Activated B cell treated with CpG ODN at 0.5 μM for 24 hours (primary cell): ENCODE measurements around the gene TMEM181. TPM values are rescaled to one million over a fixed set of nuclear protein-coding genes. Genes with fewer than 3 reads are reported as not detected.

Experiments
- ATAC-seq: fragments of 200-7000 bp; cut with Tn5 transposase; one replicate; pipeline ENCODE4 v1.10.0; 2021; ENCODE audit warnings: low read depth, mild to moderate bottlenecking, moderate library complexity
- CTCF ChIA-PET: fragments of 350-600 bp; sonication (Branson Sonifier 250); formaldehyde crosslinking; loops from one replicate; lab custom pipeline; 2021; ENCODE audit warnings: antibody characterized with exemption; lab: Charles Lee
- POLR2A ChIA-PET: fragments of 350-600 bp; sonication (Branson Sonifier 250); formaldehyde crosslinking; loops from one replicate; lab custom pipeline; 2021; ENCODE audit warnings: antibody characterized with exemption; lab: Charles Lee
- DNase-seq: peaks from one replicate; pipeline ENCODE4 v3.0.0; 2022
- H3K27ac Mint-ChIP-seq: one replicate; pipeline ENCODE4 v1.8.0; 2020; ENCODE audit warnings: mixed read lengths
- H3K27me3 Mint-ChIP-seq: one replicate; pipeline ENCODE4 v1.8.0; 2021; ENCODE audit warnings: mixed read lengths
- H3K36me3 Mint-ChIP-seq: one replicate; pipeline ENCODE4 v1.8.0; 2021; ENCODE audit warnings: low read depth, mixed read lengths
- H3K4me1 Mint-ChIP-seq: one replicate; pipeline ENCODE4 v1.8.0; 2021; ENCODE audit warnings: mixed read lengths
- H3K4me3 Mint-ChIP-seq: one replicate; pipeline ENCODE4 v1.8.0; 2020; ENCODE audit warnings: mild to moderate bottlenecking, mixed read lengths
- H3K9me3 Mint-ChIP-seq: one replicate; pipeline ENCODE4 v1.8.0; 2020; ENCODE audit warnings: mixed read lengths
- CTCF ChIP-seq: fragments of 200-600 bp; IDR thresholded peaks from one replicate; pipeline ENCODE4 v1.8.0; 2022; ENCODE audit warnings: antibody characterized with exemption, mild to moderate bottlenecking
- intact Hi-C: fragments of 100-400 bp; cut with micrococcal nuclease; formaldehyde crosslinking; loops from one replicate; pipeline ENCODE4 v1.15.1; 2024
- total RNA-seq: library from RNA; stranded (reverse); gene quantifications from 2 replicates; pipeline ENCODE4 v1.2.3, GENCODE V29; 2022

Gene TMEM181
- total RNA-seq, 1 donor from 2014 or later: 8.8 TPM

- H3K27ac Mint-ChIP-seq: no peak overlapping the region
- peaks cover 76% of the 10 kb centered on the region for H3K36me3 Mint-ChIP-seq
- intact Hi-C loops: no loop called here
- DNase-seq (no peak), ATAC-seq (no peak)
- ChIA-PET CTCF (no interaction called here), POLR2A (no interaction called here)
- H3K4me3 Mint-ChIP-seq: no peak overlapping the region
- no peak for TF ChIP-seq CTCF
- no peaks in the 10 kb centered on the region for H3K4me1 Mint-ChIP-seq
- H3K9me3 Mint-ChIP-seq: no peaks in the 10 kb centered on the region
- H3K27me3 Mint-ChIP-seq: no peaks in the 10 kb centered on the region
Observed at GRCh38 chr6:158621694-158622544, 62.0 kb downstream of the TMEM181 start.

- POLR2A ChIA-PET: no interaction called here
- no peaks in the 10 kb centered on the region for H3K27me3 Mint-ChIP-seq
- no peak overlapping the region for H3K27ac Mint-ChIP-seq
- ATAC-seq: no peak
- H3K4me1 Mint-ChIP-seq: no peaks in the 10 kb centered on the region
- no peak overlapping the region for H3K4me3 Mint-ChIP-seq
- intact Hi-C loops: no loop called here
- DNase-seq: no peak
- peaks cover 76% of the 10 kb centered on the region for H3K36me3 Mint-ChIP-seq
- no peak for TF ChIP-seq CTCF
- H3K9me3 Mint-ChIP-seq: no peaks in the 10 kb centered on the region
- CTCF ChIA-PET: no interaction called here
Observed at GRCh38 chr6:158622545-158623190, 62.8 kb downstream of the TMEM181 start.

DNA sequence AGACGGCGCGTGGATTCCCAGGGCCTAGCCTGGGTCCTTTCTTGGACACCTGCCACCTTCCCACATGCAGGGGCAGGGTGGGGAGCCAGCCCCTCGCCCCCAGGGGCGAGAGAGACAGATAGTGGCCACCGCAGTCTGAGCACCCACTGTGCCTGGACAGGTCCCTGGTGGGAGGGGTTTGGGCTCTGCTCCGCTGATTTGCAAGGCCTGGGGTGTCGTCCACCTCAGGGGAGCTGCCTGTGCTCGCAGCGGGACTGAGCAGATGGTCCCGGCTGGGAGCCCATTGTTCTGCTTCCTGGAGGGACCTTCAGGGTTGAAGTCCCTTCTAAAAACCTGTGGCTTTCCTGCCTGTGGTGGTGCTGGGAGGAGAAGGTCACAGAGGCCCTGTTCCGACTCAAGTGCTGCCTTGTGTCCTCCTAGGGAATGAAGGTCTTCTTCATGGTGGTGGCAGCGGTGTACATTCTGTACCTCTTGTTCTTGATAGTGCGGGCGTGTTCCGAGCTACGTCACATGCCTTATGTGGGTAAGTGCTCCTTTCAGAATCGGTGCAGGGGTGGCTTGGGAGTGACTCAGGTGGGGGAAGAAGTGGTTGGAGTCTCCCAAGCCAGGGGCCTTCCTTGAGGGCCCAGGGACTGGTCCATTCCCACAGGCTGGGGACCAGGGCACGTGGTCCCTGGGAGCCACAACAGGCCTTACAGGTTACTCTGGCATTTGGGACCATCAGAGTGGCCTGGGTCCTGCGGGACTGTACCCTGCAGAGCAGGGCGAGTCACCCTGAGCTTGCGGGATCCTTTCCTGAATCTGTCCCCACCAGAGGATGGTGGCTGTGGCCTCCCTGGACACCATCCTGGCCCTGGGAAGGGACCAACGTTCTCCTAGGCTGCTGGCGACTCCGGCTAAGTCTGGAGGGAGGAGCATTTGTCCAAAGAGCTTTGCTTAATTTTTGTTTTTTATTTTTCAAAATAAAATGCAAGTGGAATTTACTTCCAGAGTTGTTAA, 65.1 kb downstream of the TMEM181 start:
- Mint-ChIP-seq H3K27ac (no peak overlapping the region), H3K4me3 (no peak overlapping the region), H3K27me3 (no peaks in the 10 kb centered on the region), H3K9me3 (no peaks in the 10 kb centered on the region), H3K36me3 (peaks cover 75% of the 10 kb centered on the region), H3K4me1 (no peaks in the 10 kb centered on the region)
- DNase-seq: no peak
- intact Hi-C loops: no loop called here
- no peak for ATAC-seq
- POLR2A ChIA-PET: no interaction called here
- no peak for TF ChIP-seq CTCF
- CTCF ChIA-PET: no interaction called here

GRCh38 chr6:158625881-158626305, 66.0 kb downstream of the TMEM181 start:
- no peak for TF ChIP-seq CTCF
- CTCF ChIA-PET: no interaction called here
- H3K27me3 Mint-ChIP-seq: no peaks in the 10 kb centered on the region
- H3K27ac Mint-ChIP-seq: no peak overlapping the region
- H3K36me3 Mint-ChIP-seq: peaks cover 73% of the 10 kb centered on the region
- H3K4me1 Mint-ChIP-seq: no peaks in the 10 kb centered on the region
- intact Hi-C loops: no loop called here
- H3K4me3 Mint-ChIP-seq: no peak overlapping the region
- no peaks in the 10 kb centered on the region for H3K9me3 Mint-ChIP-seq
- POLR2A ChIA-PET: no interaction called here
- ATAC-seq: no peak
- DNase-seq: no peak
